OCI-LY3 (cell line): ENCODE results near the gene PIAS4.

Source experiments
- H2AFZ ChIP-seq: fragments of 200-600, 300-600 bp; shearing (Covaris generic); 2 replicates; pipeline ENCODE4 v1.6.0; 2014; ENCODE audit warnings: antibody characterized with exemption, low read depth, low read length
- H3K27ac ChIP-seq: fragments of 200-600, 300-600 bp; sonication (generic); 2 replicates; pipeline ENCODE4 v1.5.1; 2014; ENCODE audit warnings: mild to moderate bottlenecking, low read length, moderate library complexity, mixed read lengths
- H3K27me3 ChIP-seq: fragments of 200-600, 300-600 bp; sonication (generic); 2 replicates; pipeline ENCODE4 v1.6.1; 2014; ENCODE audit warnings: low read depth, low read length, mixed read lengths
- H3K36me3 ChIP-seq: fragments of 200-600, 300-600 bp; sonication (generic); replicated peaks from 2 replicates; pipeline ENCODE3; 2014; ENCODE audit warnings: low read depth, low read length, mixed read lengths
- H3K4me1 ChIP-seq: fragments of 300-600, 200-600 bp; sonication (generic); 2 replicates; pipeline ENCODE4 v1.6.1; 2014; ENCODE audit warnings: low read length, mixed read lengths
- H3K4me2 ChIP-seq: fragments of 200-600, 300-600 bp; sonication (generic); 2 replicates; pipeline ENCODE4 v1.6.1; 2014; ENCODE audit warnings: low read length, mixed read lengths
- H3K4me3 ChIP-seq: fragments of 300-600, 200-600 bp; sonication (generic); 2 replicates; pipeline ENCODE4 v1.5.1; 2014; ENCODE audit warnings: antibody characterized with exemption, mild to moderate bottlenecking, low read length, moderate library complexity
- H3K79me2 ChIP-seq: fragments of 300-600, 200-600 bp; shearing (Covaris generic); 2 replicates; pipeline ENCODE4 v1.6.1; 2014; ENCODE audit warnings: mild to moderate bottlenecking, low read length, mixed read lengths
- H3K9ac ChIP-seq: fragments of 300-600, 200-600 bp; shearing (Covaris generic); 2 replicates; pipeline ENCODE4 v1.6.0; 2014; ENCODE audit warnings: mild to moderate bottlenecking, low read length, moderate library complexity
- H3K9me3 ChIP-seq: fragments of 200-600, 300-600 bp; shearing (Covaris generic); 2 replicates; pipeline ENCODE4 v1.6.1; 2014; ENCODE audit warnings: low read length, mixed read lengths; ENCODE audit not compliant: insufficient read depth
- H4K20me1 ChIP-seq: fragments of 200-600, 300-600 bp; sonication (generic); 2 replicates; pipeline ENCODE4 v1.6.1; 2016; ENCODE audit warnings: low read length, mixed read lengths; ENCODE audit not compliant: insufficient read depth
- EZH2phosphoT487 ChIP-seq: fragments of 200-600 bp; shearing (Covaris generic); IDR thresholded peaks from 2 replicates; pipeline ENCODE4 v1.6.1; 2018; ENCODE audit warnings: antibody characterized with exemption, mixed run types, low read depth
- TF ChIP-seq, protein P1 (sequence below): fragments of 200-600, 300-600 bp; sonication (generic); IDR thresholded peaks from 2 replicates; pipeline ENCODE4 v1.5.1; 2014; ENCODE audit warnings: antibody characterized with exemption, low read length, low read depth

The PIAS4 gene

DNA sequence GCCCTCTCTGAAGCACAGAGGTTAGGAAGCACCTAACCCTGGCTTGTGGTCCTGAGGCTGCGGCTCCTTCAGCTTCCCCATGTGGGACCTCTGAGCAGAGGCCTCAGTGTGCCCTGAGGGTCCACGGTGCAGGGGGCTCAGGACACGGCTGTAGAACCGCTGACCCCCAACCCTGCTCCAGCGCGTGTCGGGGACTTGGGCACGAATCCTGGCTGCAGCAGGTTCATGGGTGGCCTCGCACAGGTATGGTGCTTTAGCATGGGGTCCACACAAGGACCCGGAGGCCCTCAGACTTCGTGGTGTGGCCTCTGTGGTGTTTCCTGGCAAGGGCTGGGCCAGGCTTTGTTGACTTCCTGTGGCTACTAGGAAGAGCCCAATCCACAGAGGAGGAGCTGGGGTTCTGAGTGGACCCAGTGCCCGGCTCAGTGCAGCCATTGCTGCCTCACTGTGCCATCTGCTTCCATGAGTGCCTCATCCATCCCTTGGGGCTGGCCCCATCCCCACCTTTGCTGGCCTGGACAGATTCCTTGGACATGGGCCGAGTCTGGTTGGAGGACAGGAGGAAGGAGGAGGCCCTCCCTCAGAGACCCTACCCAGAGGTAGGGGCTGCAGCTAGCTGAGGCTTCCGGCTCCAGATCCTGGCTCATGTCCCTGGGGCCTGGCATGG is 34.7 kb downstream of the PIAS4 start:
- Histone ChIP-seq H3K36me3 (peaks cover 25% of the 10 kb centered on the region), H3K4me1 (no peaks in the 10 kb centered on the region), H3K79me2 (peaks cover 46% of the 10 kb centered on the region), H3K9ac (no peak overlapping the region), H3K4me2 (no peak overlapping the region), H3K9me3 (no peaks in the 10 kb centered on the region), H3K27me3 (no peaks in the 10 kb centered on the region), H3K4me3 (no peak overlapping the region), H4K20me1 (peaks cover 44% of the 10 kb centered on the region), H3K27ac (no peak overlapping the region), H2AFZ (no peak overlapping the region)
- TF ChIP-seq EZH2phosphoT487, result no peak
- TF ChIP-seq, protein P1, sequence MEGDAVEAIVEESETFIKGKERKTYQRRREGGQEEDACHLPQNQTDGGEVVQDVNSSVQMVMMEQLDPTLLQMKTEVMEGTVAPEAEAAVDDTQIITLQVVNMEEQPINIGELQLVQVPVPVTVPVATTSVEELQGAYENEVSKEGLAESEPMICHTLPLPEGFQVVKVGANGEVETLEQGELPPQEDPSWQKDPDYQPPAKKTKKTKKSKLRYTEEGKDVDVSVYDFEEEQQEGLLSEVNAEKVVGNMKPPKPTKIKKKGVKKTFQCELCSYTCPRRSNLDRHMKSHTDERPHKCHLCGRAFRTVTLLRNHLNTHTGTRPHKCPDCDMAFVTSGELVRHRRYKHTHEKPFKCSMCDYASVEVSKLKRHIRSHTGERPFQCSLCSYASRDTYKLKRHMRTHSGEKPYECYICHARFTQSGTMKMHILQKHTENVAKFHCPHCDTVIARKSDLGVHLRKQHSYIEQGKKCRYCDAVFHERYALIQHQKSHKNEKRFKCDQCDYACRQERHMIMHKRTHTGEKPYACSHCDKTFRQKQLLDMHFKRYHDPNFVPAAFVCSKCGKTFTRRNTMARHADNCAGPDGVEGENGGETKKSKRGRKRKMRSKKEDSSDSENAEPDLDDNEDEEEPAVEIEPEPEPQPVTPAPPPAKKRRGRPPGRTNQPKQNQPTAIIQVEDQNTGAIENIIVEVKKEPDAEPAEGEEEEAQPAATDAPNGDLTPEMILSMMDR, result no peak

DNA sequence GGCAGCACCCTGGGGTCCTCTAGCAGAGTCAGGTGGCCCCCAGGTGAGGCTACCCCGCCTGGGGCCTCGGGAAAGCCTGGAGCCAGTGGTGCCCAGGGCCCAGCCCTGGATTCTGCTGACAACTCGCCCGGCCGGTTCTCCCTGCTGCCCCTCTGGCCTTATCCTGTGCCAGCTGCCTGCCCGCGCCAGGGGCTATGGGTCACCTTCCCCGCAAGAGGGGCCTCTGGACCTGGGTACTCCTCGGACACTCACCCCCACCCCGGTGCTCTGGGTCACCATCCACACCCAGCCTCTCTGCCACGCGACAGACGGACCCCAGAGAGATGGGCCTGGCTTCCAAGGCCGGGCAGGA is 35.2 kb downstream of the PIAS4 start:
- Histone ChIP-seq H3K27ac (no peak overlapping the region), H3K4me1 (no peaks in the 10 kb centered on the region), H3K4me2 (no peak overlapping the region), H3K9ac (no peak overlapping the region), H4K20me1 (peaks cover 44% of the 10 kb centered on the region), H2AFZ (no peak overlapping the region), H3K4me3 (no peak overlapping the region), H3K27me3 (no peaks in the 10 kb centered on the region), H3K36me3 (peaks cover 20% of the 10 kb centered on the region), H3K9me3 (no peaks in the 10 kb centered on the region), H3K79me2 (peaks cover 51% of the 10 kb centered on the region)
- TF ChIP-seq, protein P1, result no peak
- no peak for TF ChIP-seq EZH2phosphoT487

GRCh38 chr19:4043401-4043800 is 35.9 kb downstream of the PIAS4 start:
- Histone ChIP-seq H3K9me3 (no peaks in the 10 kb centered on the region), H3K79me2 (peaks cover 58% of the 10 kb centered on the region), H3K4me3 (no peak overlapping the region), H3K9ac (no peak overlapping the region), H3K36me3 (peaks cover 23% of the 10 kb centered on the region), H2AFZ (no peak overlapping the region), H3K4me2 (no peak overlapping the region), H3K27ac (no peak overlapping the region), H3K4me1 (no peaks in the 10 kb centered on the region), H3K27me3 (no peaks in the 10 kb centered on the region), H4K20me1 (peaks cover 49% of the 10 kb centered on the region)
- no peak for TF ChIP-seq EZH2phosphoT487
- TF ChIP-seq, protein P1, result no peak

DNA sequence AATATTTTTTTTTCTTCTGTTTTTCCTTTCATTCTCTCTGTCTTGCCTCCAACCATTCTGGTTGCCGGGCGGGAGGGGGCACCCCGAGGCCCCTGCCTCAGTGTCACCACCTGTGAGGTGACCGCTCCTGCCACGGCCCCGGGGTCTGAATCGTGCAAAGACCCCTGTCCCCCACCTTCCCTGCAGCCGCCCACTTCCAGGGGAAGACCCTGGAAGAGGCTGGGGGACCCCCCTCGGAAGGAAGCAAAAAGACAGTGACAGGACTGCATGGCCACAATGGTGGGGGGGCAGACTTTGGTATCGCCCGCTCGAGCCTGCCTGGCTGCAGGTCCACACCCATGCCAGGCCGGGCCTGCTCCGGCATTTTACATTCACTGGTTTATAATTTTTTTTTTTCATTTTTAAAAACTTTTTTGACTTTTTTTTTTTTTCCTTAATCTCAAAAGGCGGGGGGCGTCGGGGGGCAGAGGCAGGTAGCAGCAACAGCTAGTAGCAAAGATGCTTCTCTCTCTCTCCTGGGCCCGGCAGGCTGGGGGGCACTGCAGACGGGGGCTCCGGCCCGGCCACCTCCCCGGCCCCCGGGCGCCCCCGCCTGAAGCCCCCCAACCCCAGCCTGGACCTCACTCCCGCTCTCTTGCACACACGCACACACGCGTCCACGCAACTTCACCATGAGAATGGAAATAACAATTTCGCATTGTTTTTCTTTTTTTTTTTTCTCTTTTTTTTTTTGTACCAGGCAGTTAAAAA is 36.6 kb downstream of the PIAS4 start:
- peaks cover 49% of the 10 kb centered on the region for H4K20me1 ChIP-seq

More for the DNA sequence above, 36.6 kb downstream of the PIAS4 start:
- Histone ChIP-seq H3K4me3 (no peak overlapping the region), H3K27me3 (no peaks in the 10 kb centered on the region), H3K9ac (no peak overlapping the region), H3K27ac (no peak overlapping the region), H3K36me3 (peaks cover 24% of the 10 kb centered on the region), H2AFZ (no peak overlapping the region), H3K9me3 (no peaks in the 10 kb centered on the region), H3K79me2 (peaks cover 65% of the 10 kb centered on the region), H3K4me1 (no peaks in the 10 kb centered on the region), H3K4me2 (no peak overlapping the region)
- TF ChIP-seq, protein P1, result no peak
- TF ChIP-seq EZH2phosphoT487, result no peak
